ENCODE data around the gene EHD3.
"Not testable (repeated sequence)": the region's sequence is repeated elsewhere in the genome, so short reads cannot be mapped to it uniquely, and the experiment has no call there.

DNA sequence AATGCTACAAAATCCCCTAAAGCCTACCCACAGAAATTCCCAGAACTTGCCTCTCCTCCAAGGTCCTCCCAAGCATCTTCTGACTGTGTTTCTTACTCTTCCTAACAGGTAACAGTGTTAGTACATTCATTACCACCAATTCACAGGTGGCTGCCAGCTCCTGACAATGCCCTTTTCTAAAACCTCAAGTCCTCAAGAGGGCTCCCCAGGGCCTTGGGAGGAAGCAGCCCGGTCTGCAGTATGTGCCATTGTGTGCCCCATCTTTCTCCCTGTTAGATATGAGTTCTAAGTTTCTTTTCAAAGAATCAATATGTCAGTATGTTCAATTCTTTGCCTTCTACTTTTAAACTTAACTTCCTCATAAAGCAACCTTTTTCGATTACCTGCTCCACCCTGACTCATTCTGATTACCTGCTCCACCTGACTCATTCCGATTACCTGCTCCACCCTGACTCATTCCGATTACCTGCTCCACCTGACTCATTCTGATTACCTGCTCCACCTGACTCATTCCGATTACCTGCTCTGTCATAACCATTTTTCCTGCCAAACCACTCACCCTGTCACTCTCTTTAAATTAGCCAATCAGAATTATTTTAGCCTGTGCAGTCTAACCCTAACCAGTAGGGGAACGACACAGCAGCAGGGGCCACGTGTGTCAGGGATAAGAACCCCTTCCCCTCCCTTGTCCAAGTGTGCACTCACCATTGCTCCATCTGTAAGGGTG lies 49.4 kb downstream of the EHD3 start:
- TF ChIP-seq, protein P1, sequence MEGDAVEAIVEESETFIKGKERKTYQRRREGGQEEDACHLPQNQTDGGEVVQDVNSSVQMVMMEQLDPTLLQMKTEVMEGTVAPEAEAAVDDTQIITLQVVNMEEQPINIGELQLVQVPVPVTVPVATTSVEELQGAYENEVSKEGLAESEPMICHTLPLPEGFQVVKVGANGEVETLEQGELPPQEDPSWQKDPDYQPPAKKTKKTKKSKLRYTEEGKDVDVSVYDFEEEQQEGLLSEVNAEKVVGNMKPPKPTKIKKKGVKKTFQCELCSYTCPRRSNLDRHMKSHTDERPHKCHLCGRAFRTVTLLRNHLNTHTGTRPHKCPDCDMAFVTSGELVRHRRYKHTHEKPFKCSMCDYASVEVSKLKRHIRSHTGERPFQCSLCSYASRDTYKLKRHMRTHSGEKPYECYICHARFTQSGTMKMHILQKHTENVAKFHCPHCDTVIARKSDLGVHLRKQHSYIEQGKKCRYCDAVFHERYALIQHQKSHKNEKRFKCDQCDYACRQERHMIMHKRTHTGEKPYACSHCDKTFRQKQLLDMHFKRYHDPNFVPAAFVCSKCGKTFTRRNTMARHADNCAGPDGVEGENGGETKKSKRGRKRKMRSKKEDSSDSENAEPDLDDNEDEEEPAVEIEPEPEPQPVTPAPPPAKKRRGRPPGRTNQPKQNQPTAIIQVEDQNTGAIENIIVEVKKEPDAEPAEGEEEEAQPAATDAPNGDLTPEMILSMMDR (IDR thresholded peaks at IDR 0.05; ENCODE audit: low read depth, low read length, missing input control), result not testable (repeated sequence)
- TF ChIP-seq, protein P2, sequence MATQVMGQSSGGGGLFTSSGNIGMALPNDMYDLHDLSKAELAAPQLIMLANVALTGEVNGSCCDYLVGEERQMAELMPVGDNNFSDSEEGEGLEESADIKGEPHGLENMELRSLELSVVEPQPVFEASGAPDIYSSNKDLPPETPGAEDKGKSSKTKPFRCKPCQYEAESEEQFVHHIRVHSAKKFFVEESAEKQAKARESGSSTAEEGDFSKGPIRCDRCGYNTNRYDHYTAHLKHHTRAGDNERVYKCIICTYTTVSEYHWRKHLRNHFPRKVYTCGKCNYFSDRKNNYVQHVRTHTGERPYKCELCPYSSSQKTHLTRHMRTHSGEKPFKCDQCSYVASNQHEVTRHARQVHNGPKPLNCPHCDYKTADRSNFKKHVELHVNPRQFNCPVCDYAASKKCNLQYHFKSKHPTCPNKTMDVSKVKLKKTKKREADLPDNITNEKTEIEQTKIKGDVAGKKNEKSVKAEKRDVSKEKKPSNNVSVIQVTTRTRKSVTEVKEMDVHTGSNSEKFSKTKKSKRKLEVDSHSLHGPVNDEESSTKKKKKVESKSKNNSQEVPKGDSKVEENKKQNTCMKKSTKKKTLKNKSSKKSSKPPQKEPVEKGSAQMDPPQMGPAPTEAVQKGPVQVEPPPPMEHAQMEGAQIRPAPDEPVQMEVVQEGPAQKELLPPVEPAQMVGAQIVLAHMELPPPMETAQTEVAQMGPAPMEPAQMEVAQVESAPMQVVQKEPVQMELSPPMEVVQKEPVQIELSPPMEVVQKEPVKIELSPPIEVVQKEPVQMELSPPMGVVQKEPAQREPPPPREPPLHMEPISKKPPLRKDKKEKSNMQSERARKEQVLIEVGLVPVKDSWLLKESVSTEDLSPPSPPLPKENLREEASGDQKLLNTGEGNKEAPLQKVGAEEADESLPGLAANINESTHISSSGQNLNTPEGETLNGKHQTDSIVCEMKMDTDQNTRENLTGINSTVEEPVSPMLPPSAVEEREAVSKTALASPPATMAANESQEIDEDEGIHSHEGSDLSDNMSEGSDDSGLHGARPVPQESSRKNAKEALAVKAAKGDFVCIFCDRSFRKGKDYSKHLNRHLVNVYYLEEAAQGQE (IDR thresholded peaks at IDR 0.05), result not testable (repeated sequence)
- not testable (repeated sequence) for TF ChIP-seq GABPA (IDR thresholded peaks at IDR 0.05 in 1 of 2, conservative IDR thresholded peaks at IDR 0.05 in 1 of 2); SP1 (IDR thresholded peaks at IDR 0.05); JUND (IDR thresholded peaks at IDR 0.05)
